HuH-7 (cell line): ENCODE measurements around the gene BRINP2.
A peak's percentile ranks its signal among the peaks of the same experiment; 100 is the strongest.

Experiments
- DNase-seq: peaks from one replicate; pipeline ENCODE4 v3.0.0; 2011; ENCODE audit warnings: low spot score

Gene BRINP2

DNA sequence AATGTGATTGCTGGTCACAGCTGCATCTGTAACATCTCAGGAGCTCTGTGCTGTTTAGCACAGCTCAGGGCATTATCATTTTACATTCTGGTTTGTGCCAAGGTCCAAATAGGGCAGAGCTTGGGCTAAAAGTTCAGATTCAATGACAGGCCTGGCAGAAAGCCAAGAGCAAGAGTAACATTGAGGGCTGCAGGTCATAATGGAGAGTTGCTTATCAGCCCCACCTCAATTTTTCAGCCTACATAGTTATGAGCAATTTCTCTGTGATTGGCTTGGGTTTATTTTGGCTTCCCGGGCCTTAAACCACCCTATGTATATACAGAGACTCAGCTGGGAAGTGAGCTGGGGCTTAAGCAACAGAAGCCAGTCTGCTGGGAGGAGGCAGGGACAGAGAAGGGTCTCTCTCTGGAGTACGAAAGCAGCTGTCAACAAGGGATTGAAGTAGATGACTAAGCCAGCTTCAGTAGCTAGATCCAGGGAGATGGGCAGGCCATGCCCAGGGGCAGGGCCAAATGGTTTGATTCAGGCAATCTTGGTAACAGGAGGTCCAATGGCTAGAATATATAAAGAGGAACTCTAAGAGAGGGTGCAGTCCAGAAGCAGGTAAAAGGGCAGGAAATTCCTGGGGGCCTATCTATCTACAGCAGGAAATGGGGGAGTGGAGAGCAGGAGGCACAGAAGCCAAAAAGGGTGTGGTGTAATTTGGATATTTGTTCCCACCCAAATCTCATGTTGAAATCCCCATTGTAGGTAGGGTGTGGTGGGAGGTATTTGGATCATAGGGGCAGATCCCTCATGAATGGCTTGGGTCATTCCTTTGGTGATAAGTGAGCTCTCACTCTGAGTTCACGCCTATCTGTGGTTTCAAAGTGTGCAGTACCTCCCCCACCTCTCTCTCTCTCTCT lies 49.0 kb downstream of the BRINP2 start:
- no peak for DNase-seq

DNA sequence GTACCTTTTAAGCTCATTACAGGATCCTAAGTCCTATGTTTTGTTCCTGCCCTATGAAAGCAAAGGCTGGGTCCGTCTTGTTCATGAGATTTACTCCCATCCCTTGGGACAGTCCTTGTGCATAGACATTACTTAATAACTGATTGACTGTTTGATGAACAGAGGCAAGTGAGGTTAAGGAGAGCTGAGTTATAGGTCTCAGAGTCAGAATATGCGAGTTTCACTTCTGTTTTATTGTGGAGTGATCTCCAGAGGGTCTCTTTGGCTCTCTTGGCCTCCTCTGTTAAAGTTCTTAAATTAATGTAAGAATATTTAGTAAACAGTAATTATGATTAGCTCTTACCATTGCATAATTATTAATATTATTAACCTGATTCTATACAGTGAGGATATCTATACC lies 52.6 kb downstream of the BRINP2 start:
- DNase-seq: no peak

DNA sequence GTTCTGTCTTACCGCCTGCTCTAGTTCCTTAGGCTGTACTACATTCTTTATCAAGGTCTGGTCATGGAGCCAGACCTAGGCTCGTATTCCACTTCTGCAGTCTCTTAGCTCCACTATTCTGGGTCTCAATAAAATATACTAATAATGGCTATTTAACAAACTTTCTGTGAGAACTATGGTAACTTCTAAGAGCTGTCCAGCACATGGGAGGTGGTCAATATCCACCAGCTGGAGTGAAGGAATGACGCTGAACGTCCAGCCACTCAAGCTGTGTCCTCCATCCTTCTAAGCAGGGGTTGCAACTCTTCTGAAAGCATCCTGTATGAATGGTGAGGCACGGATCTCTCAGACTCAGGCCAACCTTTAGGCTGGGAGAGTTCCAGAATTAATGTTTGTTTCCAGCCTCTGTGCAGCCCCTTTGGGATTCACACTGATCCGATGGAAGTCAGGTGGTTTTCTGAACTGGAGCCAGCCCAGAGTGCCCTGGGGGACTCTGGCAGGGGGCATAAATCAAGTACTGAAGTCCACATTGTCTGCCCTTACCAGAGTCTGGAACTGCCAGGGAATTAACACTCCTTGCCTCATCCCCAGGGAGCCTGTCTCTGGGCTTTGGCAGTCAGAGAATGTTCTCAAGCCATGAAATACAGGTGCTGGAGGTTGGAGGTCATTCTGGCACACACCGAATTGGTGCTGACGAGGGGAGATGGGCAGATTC lies 57.4 kb downstream of the BRINP2 start:
- DNase-seq: no peak

DNA sequence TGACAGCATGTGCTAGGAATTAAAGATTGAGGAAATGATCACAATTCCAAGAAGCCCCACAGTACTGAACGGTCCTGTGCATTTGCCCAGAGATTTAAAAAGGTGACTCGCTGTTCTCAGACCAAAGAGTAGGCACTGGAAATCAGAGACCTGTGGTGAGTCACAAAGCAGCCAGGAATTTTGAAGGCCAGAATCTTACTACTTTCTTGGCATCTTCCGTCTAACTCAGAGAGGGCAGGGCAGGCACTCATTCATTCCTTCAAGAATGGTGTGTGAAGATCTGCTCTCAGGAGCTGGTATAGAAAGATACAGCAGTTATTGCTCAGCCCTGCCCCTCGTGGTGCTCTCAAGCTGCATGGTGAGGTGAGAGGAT lies 57.9 kb downstream of the BRINP2 start:
- no peak for DNase-seq

DNA sequence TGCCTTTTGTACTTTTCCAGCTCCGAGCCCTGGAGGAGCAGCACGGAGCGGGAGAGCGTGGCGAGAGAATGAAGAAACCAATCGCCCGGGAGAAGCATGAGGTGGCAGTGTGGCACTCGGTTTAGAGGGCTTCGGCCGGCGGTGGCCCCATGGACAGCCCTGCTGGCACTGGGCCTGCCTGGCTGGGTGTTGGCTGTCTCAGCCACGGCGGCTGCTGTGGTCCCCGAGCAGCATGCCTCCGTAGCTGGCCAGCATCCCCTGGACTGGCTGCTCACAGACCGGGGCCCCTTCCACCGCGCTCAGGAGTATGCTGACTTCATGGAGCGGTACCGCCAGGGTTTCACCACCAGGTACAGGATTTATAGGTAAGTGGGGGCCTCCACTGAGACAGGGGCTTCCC lies 59.0 kb downstream of the BRINP2 start:
- DNase-seq: no peak

DNA sequence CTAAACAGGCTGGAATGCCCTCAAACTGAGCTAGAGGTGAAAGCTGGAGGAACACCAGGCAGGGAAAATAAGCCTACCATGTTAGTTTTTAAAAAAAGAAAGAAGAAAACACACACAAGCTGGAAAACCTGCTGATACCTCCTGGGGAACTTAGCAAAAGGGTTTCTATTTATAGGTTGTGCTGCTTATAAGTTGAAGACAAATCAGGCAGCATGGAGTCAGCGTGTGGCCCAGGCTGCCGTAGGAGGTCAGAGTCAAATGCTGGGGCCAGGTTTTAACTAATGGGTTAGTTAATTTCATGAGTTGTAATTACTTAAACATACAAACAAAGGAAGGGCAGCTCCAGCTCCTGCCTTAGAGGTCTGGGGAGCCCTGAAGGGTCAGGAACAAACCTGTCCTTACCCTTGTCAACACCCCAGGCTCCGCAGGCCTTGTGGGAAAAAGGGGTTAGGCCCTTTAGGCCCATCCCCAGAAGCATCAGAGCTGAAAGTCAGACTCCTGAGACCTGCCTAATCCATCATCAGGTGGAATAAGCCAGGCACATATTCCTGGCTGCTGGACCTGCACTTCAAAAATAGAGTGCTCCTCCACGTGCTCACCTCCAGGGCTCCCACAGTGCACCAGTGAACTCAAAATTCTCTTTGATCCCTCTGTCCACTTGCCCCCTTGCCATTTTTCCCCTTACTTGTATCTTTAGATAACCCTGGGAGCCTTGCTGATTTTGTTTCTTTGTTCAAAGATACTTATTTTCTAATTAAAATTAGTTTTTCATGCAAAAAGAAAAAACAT lies 59.7 kb downstream of the BRINP2 start:
- no peak for DNase-seq

DNA sequence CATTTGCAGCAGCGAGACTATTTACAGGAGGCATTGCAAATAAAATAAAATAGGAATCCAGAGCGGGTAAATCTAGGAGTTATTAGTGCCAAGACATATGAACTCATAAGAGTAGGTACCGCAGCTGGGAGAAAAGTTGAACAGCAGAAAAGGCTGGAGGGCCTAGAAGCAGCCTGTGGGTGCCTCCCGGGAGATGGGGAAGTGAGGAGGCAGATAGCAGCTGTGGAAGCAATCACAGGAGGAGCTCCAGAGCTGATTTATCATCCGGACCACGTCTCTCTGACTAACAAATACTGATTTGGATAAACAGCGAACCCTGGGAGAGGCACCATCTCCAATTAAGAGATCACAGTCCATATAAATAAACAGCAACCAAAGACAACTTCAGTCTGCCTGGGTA lies 64.6 kb downstream of the BRINP2 start:
- DNase-seq: no peak

DNA sequence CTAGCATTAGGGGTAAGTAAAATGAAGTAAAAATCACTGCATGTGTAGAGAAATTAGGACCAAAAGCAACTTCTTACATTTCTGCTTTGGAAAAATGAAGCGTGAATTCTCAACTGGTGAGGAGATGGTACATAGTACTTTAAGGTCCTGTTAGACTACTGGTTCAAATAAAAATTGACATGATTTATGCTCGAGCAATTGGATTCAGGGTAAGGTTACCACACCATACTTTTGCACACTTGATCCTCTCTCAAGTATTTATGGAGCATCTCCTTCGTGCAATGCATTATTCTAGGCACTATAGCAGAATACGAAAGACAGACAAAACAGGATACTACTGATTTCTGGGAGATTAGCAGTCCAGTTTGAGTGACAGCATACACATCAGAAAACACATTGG lies 66.2 kb downstream of the BRINP2 start:
- no peak for DNase-seq

DNA sequence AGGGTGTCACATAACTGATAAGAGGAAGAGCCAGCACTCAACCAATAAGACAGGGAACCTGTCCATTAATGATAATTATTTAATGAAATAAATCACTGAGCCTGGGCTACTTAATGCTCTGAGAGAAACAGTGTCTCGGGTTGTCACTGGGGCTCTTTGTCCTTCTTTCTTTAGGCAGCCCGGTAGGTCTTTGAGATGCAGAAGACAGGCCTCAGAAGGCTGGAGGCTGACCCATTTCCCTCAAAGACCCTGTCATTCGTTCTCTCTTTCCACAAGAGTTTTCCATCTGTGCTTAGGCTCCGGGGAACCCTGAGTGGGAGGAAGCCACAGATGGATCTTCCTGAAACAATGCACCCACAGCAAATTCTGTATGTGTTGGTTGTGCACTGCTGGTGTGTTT lies 68.2 kb downstream of the BRINP2 start:
- no peak for DNase-seq

DNA sequence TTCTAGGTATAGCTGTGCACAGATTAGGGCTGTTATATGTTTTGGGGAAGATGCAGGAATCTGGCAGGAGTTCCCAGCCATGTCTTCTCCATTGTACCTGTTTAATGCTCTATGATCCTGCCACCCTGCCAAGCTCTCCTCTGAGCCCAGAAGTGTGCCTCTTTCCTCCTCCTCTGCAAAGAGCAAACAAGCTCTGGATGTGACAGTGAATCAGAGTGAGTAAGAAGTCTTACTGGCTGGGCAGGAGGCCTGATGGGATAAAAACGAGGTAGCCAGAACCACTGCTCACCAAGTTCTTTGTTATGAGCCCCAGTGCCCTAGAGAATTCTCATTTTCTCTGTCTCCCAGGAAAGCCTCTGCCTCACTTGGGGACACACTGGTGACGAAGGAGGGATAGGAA lies 69.0 kb downstream of the BRINP2 start:
- DNase-seq: no peak

DNA sequence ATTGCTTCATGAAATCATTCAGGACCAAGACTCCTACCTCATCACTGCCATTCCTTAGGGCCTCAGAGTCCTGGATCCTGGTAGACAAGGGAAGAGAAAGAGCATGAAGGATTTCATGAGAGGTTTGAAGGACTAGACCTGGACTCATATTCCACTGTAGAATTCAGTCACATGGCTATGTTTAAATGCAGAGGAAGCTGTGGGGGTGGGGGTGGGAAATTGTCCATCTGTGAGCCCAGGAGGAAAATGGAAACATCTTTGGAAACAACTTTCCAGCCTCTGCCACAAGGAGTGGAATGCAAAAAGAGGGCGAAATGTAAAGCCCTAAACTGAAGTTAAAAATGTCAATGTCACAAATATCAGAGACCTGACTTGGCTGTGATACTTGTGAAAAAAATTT lies 73.0 kb downstream of the BRINP2 start:
- no peak for DNase-seq

DNA sequence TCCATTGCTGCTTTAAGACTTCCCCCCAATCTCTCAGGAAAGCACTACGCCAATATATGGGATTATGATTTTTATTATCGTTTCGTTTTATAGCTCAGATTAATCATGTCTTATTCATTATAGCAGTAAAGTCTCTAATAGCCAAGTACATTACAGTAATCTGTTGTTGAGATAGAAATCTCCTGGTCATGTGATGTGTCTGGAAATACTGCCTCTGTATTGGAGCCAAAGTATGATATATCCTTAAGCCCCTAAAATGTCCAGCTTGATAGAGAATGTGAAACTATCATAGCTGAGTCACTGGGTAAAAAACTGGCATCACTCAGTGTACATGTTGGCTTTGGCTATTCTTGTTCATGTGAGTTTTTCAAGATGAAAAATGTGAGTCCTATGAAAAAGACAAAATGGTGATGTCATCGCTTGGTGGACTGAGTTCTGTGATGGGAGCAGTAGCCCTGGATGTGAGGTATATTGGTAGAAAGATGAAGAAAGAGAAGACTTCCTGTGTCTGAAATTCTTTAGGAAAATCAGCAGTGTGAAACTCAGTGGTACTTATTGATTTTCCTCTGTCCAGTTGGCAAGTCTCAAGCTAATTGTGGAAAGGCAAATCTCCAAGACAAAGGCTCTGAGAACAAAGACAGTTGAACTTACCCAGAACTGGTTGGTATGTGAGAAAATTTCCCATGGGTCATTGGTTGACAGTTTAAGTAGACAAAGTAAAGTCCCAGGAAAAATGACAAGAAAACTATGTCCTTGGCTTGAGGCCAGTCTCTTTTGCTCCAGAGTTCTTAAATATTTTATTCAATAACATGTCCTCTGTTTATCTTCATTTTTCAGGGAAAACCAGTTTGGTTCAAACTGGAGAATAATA lies 76.2 kb downstream of the BRINP2 start:
- DNase-seq: no peak

DNA sequence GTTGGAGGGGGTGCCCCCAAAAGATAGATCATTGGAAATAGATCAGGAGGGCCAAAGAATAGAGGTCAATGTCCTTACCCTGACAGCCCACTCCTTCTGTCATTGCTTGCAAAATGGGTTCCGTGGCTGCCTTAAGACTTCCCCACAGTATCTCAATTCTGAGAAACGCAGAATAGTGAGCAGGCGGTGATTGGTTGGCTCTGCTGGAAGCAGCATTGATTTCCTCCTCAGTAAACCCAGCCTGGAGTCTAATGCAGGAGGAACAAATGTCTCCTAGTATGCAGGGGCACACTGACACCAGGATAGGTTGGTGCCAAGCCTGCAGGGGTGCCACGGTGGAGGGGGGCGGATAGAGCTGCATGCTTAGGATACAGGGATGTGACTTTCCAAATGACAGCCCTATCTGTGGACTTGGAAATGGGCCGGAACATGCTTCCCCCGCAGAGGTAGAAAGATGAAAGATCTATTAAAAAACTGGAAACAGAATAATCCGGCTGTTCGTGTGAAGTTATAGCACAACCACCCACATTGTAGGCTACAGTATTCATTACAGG lies 76.9 kb downstream of the BRINP2 start:
- DNase-seq: no peak

DNA sequence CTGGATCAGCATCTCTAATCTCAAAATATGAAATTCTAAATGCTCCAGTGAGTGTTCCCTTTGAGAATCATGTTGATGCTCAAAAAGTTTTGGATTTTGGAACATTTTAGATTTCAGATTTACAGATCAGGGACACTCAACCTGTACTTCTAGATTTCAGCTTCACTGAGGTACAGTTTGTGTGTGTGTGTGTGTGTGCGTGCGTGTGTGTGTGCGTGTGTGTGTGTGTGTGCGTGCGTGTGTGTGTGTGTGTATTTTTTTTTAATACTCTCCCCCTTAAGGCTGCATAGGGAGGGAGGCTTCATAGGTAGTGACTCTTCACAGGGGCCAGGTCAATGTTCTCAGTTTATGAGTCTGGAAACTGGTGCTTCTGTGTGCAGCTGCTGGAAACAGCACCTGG lies 77.5 kb downstream of the BRINP2 start:
- no peak for DNase-seq

DNA sequence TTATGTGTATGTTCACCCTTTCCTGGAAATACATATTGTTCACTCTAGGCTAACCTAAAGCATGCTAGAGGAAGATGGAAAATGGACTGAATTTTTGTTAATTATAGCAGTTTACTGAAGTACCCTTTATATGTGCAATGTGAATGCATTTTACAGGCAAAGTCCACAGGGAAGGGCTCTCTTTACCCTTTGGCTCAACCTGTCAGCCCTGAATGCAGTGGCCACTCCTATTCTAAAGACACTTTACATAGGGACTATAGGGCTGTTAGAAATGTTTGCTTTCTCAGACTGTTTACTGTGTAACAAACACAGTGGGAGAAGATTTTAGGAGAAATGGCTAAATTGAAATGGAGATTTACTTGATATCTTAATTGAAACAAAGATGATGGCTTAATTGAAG lies 78.5 kb downstream of the BRINP2 start:
- no peak for DNase-seq

DNA sequence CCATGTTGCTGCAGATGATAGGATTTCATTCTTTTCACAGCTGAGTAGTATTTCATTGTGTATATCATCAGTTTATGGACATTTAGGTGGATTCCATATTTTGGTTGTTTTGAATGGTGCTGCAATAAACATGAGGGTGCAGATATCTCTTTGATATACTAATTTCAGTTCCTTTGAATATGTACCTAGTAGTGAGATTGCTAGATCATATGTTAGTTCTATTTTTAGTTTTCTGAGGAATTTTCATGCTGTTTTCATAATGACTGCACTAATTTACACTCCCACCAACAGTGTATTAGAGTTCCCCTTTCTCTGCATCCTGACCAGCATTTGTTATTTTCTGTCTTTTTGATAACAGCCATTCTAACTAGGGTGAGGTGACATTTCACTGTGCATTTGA lies 82.1 kb downstream of the BRINP2 start:
- DNase-seq: no peak

DNA sequence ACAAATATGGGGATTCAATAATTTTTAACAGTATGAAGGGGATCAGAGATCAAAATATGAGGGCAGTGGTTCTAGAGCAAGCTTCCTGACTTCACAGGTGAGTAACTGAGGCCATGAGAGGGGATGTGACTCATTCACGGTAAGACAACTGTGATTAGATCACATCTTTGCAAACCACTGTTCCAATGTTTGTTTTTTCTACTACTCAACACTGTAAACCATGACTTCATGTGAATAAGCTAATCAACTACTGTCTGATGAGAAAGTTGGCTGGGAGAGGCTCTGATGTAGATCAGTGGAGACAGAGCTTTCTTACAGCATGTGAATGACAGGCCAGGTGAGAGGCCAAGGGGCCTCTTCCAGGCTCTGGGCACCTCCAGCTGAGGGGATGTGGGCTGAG lies 84.7 kb downstream of the BRINP2 start:
- no peak for DNase-seq

DNA sequence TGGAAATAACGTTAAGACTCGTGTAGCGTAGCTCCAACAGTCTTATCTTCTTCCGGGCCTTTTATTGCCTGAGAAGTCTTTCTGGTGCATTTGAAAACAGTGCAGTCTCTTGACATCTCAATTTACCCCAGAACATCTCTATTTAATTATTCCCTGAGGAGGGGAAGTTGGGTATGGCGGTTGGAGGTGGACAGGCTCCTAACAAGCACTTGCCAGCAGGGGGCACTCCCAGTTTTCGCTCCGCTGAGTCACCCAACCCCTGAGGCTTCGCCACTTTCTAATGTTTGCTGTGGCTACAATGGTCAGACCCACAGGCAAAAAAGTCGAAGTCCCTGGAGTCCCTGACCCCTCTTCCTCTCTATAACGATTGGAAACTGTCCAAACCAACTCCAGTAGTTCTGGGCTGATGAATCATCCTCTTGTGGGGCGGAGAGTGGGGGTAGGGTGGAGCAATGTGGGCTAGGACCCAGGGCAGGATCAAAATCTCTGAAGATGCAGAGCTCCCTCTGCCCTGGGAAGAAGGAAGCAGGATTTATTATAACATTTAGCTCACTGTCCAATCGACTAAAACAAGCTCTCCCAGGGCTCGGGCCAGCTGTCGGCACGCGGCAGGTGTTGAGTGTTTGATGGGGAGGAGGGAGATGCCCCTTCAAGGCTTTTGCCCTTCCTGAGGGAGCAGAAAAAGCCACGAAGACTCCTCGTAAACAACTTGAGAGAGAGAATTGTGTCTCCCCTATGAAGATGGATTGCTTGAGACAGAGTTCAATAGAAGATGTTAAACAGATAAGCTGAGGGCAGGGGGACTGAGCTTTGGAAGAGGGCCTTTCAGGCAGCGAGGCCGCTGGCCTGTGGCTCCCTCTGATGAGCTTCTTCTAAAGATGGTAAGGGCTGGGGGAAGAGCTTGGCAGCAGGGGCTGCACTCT lies 85.7 kb downstream of the BRINP2 start:
- peak; percentile 23 for DNase-seq

DNA sequence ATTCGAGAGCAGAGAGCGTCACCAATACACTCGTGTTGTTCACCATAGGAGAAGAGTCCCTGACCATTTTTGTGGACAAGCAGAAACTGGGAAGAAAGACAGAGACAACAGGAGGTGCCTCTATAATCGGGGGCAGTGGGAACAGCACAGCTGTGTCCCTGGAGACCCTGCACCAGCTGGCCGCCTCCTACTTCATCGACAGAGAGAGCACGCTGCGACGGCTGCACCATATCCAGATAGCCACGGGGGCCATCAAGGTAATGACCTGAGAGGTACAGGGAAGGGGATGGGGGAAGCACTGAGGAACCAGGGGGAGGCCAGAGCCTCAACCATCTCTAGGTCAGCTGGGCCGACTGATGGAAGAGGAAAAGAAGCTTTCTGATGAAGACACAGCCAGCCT lies 86.4 kb downstream of the BRINP2 start:
- no peak for DNase-seq

DNA sequence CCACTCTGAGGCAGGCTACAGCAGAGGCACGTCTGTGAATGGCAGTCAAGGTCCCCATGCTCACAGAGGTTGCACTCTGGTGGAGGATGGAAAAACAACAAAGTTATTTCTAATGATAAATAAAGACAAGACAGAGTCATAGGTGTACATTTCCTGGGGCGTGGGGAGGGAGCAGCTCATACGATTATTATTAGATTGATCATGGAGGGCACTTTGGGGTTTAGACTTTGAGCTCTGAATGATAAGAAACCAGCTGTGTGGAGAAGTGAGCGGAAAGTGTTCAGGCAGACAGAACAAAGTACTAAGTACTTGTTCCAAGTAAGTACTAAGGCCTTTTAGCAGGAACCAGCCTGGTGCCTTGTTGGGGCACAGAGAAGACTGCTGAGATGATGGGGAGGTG lies 86.8 kb downstream of the BRINP2 start:
- DNase-seq: no peak
